AG09319 (cell line): ENCODE data around the gene CCDC9B.

Source experiments
- DNase-seq: peaks from one replicate; pipeline ENCODE4 v3.0.0-alpha.2; 2010; ENCODE audit warnings: low read depth; ENCODE audit errors: extremely low read depth
- CTCF ChIP-seq: IDR thresholded peaks from 2 replicates; pipeline ENCODE4 v1.5.1; 2011; ENCODE audit warnings: low read depth, mild to moderate bottlenecking, inconsistent platforms, low read length, moderate library complexity

CCDC9B gene

DNA sequence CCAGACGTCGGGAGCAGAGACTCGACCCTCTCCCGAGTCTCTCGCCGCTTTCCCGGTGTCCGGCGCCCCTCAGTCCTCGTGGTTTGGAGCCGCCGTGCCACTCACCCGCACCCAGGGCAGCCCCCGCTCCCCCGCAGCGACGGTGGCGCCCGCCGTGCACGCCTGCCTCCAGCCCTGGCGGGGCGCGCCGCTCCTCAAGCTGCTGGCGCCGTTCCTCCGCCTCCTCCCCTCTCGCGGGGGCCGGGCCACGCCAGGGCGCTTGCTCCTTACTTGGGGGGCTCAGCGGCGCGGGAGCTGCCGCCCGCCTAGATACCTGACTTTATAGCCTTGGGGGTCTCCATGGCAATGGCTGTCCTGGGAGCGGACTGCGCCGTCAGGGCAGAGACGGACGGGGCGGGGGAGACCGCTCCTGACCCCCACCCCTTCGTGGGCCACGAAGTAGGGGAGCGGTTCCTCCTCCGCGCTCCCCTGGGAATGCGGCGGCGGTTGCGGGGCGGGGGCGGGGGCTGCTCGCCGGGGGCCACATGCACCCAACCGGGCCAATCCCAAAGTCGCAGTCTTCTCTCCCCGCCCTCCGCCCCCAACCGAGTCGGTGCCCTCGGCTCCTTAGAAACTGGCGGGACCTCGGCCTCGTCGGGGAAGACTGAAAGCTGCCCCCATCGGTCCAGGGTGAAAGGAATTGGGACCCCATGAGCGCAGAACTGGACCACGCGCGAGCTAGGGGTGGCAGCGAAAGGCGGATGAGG, 57.7 kb downstream of the CCDC9B start, which contains the start of gene ANKRD63:
ANKRD63 (minus strand) TSS at position 196 of the 746 bp plus-strand sequence. CDS start 478 bp downstream, outside the sequence.
- TF ChIP-seq CTCF, result no peak
- DNase-seq, result no peak

DNA sequence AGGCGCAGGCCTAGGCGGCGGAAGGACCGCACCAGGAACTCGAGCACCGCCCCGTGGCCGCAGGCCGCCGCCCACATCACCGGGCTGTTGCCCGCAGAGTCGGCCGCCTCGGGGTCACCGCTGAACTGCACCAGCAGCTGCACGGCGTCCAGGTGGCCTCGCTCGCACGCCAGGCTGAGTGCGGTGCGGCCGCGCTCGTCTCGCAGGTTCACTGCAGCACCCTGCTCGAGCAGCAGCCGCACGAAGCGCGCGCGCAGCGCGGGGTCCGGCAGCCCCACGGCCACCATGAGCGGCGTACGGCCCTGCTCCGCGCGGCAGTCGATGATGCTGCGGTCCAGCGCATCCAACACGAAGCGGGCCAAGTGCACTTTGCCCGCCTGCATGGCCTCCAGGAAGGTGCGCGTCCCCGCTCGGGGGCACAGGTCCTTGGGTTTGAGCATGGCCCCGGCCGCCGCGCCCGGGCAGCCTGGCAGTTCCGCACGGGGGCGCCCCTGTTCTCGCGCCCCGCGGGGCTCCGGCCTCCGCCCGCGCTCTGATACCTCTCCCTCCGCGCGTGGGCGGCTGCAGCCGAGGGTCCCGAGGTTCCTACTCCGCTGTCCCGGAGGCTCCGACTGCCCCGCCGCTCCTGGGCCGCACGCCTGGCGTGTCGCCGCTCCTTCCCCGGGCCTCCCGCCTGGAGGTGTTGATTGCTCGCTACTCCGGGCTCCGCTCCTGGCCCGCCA, 58.4 kb downstream of the CCDC9B start:
- TF ChIP-seq CTCF, result peak; percentile 21
- DNase-seq, result no peak

GRCh38 chr15:40281801-40282146, 59.0 kb downstream of the CCDC9B start:
- no peak for DNase-seq
- no peak for TF ChIP-seq CTCF
